GM18907 (cell line): ENCODE data around the gene BCOR.
A peak's percentile ranks its signal among the peaks of the same experiment; 100 is the strongest.

Experiments used
- ATAC-seq: cut with Tn5 transposase; IDR thresholded peaks from one replicate; pipeline ENCODE4 v1.9.1; 2021; ENCODE audit warnings: mild to moderate bottlenecking, moderate library complexity; ENCODE audit not compliant: unreplicated experiment

The BCOR gene

DNA sequence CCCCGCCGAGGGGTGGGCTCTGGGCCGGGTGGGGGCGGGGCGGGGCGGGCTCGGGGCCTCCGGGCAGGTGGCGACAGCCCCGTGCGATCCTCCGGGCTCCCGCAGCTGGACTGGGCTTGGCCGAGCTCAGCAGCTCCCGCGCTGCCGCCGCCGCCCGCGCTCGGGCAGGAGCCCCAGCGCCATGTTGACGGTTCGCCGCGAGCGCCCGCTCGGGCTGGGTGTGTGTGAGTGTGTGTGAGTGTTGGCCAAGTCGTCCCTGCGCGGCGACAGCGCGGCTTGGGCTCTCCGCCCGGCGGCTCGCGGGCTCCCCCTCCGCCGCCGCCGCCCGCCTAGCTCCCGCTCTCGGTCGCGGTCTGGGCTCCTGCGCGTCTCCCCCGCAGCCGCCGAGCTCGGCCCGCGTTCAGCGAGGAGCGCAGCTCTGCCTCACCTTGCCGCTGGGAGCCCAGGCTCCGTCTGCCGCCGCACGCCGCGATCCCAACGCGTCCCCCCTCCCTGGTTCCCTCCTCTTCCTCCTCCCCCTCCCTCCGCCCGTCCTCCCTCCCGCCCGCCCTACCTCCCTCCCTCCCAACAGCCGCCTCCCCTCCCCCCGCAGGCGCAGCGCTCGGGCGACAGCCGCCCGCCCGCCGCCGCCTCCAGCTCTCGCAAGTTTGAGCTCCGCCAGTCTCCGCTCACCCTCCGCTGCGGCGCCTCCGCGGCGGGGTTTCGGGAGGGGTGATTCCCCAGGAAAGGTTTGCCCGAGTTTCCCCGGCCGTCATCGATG, at the start of gene BCOR:
BCOR (minus strand) TSS at position 455 of the 760 bp plus-strand sequence. CDS start 20,029 bp downstream, outside the sequence.
- peak; percentile 26 for ATAC-seq

DNA sequence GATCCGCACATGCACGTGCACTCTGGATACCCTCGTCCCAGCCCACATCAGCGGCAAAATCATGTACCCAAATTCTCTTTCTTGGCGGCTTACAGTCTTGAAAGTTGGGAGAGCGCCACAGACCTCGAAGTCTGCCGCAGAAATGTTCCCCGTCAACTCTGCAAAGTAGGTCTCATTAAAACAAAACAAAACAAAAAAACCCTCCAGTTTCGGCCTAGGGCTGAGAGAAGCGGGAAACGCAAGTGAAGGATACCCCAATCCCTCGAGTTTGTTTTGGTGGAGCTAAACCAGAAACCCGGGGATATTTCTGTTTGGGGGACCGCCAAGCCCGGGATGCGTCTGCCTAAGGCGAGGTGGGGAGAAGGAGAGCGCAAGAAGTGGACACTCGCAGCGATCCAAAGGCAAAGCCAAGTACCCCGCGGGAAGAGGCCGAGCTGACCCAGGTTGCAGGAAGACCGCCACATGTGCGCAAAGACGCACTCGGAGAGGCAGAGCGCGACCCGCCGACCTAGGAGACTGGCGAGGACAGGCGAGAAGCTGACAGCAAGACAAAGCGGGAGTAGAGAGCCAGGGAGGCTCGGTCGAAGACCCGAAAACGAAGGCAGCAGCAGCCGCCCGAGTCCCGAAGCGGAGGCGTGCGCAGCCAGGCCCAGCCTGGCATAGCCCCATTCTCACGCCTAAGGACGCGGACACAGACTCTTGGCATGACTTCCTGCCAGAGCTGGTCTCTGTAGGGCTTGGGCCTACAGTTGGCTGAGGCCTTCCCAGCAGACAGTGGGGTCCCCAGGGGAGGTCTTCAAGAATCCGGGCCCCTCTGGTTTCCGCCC, 49.6 kb upstream of the BCOR start:
- ATAC-seq = no peak

- ATAC-seq = no peak
Observed at GRCh38 chrX:40146262-40147125, 48.7 kb upstream of the BCOR start.

GRCh38 chrX:40145923-40146261, 48.1 kb upstream of the BCOR start:
- ATAC-seq = no peak

GRCh38 chrX:40145001-40145922, 47.5 kb upstream of the BCOR start:
- no peak for ATAC-seq

DNA sequence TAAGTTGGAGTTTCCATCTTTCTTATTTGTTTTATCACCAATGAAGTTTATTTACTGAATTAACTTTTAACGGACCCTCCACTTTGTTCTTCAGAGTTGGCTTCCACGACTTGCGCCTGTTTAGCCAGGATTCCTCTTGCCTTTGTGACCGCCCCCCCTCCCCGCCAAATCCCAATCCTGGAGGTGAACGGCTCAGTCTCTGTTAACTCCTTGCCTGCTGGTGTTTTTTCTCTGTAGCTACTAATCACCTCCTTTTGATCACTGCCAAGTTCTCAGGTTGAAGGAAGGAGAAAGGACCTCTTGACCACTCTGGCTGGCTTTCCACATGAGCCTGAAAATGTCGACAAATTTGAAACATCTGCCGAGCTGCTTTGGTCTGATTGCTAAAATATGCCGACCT, 46.8 kb upstream of the BCOR start:
- no peak for ATAC-seq

GRCh38 chrX:40143987-40144386, 46.2 kb upstream of the BCOR start:
- ATAC-seq = no peak

GRCh38 chrX:40143001-40143400, 45.2 kb upstream of the BCOR start:
- ATAC-seq = no peak

GRCh38 chrX:40142417-40142816, 44.7 kb upstream of the BCOR start:
- no peak for ATAC-seq

DNA sequence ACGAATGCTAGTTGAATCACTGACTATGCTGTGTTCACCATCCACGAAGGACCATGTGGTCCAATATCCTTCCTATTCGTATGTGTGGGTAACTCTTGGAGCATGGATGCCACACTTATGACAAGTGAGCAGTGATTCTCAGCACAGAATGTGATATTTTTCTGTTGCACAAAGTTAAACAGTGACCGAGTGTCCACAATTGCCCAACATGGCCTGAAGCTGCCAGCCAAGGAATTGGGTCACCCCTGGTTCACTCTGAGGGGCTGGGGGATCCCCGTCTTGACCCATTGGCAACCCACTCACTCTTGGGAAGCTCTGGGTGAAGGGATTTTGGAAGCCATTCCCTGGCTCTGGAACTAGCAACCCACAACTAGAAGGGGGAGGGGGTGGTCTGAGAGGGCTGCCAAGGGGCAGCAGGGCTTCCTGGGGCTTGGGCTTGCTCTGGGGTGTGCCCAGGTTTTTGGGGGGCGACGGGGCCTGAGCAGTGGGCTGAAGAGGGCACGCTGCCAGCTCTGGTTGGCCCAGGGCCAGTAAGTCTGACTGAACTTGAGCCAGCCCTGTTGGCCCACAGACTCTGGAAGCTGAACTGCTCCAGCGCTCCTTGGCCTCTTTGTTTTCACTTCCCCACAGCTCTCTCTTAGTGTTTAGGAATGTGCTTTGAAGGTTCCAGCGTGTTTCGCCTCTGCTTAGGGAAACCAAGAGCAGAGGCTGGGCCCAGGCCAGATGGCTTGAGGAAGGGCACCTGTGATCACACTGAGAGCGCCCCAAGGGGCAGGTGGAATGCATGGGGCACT, 43.1 kb upstream of the BCOR start:
- no peak for ATAC-seq

DNA sequence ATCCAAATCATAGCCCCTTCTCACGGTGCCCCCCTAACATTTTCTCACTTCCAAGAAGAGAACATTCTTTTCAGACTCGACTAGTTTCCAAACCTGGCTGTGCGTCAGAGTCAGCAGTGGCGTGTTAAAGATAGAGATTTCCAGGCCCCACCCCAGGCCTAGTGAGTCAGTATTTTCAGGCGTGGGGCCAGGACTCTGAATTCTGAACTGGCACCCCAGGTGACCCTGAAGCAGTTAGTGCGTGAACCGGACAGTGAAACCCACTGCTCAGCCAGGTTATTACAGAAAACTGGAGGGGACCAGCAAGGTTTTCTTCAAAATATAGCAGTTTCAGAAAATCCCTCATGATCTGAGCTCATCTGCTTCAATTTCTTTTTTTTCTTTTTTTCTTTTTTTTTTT, 35.0 kb upstream of the BCOR start:
- ATAC-seq = no peak

- no peak for ATAC-seq
Observed at GRCh38 chrX:40131654-40132337, 34.0 kb upstream of the BCOR start.

DNA sequence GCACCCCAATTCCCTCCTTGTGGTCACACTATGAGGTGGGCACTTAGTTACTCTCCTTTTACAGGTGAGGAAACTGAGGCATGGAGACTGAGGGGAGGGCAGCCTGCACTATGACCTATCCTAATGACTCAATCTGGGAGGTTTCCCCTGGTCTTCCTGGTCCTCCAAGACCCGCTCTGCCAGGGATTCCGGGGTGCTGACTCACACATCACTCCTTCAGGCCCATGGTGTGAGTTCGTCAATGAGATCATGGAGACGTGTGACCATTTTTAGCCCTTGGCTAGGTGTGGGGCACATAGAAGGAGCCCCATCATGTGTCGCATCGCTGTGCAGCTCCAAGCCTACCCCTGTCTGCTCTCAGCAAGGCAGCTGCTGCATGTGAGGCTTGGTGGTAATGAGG, 32.4 kb upstream of the BCOR start:
- ATAC-seq = no peak

DNA sequence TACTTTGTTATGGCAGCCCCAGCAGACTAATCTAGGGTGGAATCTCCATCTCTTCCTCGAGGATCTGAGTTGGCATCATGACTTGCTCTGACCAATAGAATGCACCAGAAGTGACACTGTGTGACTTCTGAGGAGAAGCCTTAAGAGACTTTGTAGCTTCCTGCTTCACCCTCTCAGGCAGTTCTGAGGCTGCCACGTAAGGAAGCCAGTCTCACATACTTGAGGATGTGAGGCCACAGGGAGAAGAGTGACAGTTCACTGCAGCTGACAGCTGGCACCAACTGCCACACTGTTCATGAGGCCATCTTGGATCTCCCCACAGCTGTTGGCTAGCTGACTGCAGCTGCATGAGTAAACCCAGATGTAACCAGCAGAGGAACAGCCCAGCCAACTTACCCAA, 29.3 kb upstream of the BCOR start:
- no peak for ATAC-seq

DNA sequence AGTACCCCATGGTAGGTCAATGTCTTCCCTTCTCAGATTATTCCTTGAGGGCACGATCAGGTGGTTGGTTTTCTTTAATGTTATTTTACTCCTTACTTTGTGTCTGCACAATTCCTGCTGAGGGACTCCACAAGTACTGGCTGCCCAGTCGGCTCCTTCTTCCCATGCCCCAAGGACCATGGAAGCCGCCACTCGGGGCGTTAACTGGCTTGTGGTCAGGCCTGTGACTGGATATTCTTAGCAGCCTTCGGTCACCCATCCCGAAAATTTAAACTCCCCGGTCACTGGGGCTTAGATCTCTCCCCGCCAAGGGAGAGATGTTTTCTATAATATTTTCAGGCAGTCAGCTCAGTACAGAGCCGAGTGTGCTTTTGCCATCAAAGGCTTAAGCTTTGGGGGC, 24.7 kb upstream of the BCOR start:
- no peak for ATAC-seq

DNA sequence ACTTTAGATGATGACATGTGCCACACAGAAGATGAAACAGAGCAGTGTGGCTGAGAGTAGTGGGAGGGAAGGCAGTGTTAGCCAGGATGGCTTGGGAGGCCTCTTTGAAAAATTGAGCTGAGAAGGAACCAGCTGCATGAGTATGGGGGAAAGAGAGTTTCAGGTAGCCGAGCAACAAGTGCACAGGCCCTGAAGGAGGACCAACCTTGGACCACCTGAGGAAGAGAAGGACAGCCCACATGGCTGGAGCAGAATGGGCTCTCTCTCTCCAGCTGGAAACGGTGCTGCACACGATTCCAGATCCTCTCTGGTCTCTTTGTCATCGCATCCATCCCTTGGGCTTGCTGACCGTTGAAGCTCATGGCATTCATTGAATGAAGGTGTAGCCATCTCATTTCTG, 23.9 kb upstream of the BCOR start:
- no peak for ATAC-seq

DNA sequence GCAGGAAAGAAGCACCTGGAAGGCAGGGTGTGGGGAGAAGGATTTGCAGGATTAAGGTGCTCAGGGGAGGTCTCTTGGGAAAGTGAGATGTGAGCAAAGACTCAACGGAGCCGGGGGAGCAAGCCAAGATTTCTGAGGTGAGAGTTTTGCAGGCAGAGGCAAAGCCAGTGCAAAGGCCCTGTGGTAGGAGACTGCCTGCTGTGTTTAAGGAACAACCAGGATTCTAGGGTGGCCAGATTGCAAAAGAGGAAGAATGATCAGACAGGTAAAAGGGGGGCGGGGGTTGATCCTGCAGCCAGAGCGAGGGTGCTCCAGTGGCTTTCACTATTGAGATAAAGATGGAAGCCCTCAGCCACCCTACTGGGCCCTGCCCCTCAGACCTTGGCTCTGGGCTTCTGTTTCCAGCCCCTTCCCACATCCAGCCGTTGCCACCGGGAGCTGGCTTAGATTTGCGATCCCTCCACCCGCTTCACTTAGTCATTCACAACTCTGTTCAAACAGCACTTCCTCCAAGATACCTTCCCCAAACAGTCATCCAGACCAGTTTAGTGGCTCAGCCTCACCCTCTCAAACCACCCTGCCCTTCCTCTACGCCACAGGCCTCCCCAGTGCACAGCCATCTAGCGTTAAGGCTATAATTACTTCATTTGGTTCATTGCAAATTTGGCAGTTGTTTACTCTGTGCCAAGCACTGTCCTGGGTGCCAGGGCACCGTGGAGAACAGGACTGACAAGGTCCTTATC, 23.3 kb upstream of the BCOR start:
- no peak for ATAC-seq

DNA sequence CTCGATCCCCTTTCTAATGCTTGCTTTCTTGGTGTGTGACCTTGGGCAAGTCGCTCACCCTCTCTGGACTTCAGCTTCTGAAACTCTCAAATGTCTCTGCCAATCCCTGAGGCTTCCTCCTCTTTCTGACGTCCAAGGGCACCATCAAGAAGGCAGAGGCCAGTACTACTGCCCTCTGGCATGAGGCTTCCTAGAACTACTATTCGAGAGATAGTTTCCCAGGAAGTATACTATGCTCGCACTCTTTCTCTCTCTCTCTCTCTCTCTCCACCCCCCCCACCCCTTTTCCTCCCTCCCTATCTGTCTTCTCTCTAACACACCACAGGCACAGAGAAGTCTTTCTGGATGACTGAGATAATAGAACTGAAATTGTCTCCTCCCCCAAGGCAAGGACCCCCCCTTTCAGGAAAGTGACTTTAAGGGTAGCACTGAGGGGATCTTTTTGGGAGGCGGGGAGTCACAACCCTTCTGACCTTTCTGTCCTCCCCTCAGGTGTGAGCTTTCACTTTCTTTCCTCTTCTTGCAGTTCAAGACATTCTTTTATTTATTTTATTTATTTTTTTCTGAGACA, 20.0 kb upstream of the BCOR start:
- no peak for ATAC-seq
